Measurements from ENCODE around the gene PCSK7.

DNA sequence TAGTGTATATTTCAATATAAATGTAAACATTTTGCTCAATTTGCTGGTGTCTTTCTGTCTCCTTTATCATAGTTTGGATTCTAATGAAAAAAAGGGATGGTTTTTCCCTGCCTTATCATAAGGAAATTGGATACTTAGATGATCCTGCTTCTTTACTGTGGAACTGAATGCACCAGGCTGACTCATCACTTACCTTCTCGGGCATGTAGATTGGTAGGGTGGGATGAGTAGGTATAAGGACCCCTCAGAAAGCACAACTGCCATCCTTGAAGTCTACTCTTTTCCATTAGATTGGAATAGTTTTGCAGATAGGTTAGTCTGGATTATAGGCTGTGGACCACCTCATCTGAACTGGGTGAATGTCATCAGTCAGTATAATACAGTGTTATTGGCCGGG, 60.9 kb downstream of the PCSK7 start:
- no peak for TF ChIP-seq POLR2A (IDR thresholded peaks at IDR 0.05)
- TF ChIP-seq, protein P1, sequence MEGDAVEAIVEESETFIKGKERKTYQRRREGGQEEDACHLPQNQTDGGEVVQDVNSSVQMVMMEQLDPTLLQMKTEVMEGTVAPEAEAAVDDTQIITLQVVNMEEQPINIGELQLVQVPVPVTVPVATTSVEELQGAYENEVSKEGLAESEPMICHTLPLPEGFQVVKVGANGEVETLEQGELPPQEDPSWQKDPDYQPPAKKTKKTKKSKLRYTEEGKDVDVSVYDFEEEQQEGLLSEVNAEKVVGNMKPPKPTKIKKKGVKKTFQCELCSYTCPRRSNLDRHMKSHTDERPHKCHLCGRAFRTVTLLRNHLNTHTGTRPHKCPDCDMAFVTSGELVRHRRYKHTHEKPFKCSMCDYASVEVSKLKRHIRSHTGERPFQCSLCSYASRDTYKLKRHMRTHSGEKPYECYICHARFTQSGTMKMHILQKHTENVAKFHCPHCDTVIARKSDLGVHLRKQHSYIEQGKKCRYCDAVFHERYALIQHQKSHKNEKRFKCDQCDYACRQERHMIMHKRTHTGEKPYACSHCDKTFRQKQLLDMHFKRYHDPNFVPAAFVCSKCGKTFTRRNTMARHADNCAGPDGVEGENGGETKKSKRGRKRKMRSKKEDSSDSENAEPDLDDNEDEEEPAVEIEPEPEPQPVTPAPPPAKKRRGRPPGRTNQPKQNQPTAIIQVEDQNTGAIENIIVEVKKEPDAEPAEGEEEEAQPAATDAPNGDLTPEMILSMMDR (IDR thresholded peaks at IDR 0.05) = no peak
